NCI-H146 treated with DMSO at 0.1 percent for 48 hours (cell line): ENCODE data around the gene SLIT1.
"Not testable (repeated sequence)": the region's sequence is repeated elsewhere in the genome, so short reads cannot be mapped to it uniquely, and the experiment has no call there.

Source experiments
- DNase-seq: peaks from one replicate; lab custom pipeline; 2025; ENCODE audit not compliant: unreplicated experiment; lab: John Stamatoyannopoulos, UW

Gene SLIT1

DNA sequence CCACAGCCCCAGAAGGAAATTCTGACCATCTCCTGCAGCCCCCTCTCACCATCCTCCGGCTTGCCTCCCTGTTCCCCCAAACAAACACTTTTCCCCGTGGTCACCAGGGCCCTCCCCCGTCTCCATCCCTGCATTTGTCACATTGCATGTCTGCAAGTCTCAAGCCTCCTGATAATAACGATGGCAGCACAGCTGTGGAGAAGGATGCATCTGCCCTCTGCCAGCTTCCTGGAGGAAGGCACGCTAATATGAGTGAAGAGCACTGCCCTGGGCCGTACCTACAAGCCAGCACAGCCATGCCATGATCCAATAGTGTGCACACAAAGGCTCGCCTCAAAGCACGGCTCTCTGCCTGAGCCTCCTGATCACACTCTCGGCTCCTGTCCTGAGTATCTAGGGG lies 98.5 kb downstream of the SLIT1 start:
- DNase-seq: peak; percentile 33

DNA sequence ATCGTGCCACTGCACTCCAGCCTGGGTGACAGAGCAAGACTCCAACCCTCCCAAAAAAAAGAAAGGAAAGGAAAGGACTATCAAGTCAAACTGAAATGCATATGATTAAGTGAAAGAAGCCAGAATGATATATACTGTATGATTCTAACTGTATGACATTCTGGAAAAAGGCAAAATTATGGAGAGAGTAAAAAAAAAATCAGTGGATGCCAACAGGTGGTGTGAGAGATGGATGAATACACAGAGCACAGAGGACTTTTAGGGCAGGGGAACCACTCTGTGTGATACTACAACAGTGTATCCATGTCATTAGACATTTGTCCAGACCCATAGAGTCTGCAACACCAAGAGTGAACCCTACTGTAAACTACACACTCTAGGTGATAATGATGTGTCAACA lies 99.2 kb downstream of the SLIT1 start:
- DNase-seq: peak; percentile 84

DNA sequence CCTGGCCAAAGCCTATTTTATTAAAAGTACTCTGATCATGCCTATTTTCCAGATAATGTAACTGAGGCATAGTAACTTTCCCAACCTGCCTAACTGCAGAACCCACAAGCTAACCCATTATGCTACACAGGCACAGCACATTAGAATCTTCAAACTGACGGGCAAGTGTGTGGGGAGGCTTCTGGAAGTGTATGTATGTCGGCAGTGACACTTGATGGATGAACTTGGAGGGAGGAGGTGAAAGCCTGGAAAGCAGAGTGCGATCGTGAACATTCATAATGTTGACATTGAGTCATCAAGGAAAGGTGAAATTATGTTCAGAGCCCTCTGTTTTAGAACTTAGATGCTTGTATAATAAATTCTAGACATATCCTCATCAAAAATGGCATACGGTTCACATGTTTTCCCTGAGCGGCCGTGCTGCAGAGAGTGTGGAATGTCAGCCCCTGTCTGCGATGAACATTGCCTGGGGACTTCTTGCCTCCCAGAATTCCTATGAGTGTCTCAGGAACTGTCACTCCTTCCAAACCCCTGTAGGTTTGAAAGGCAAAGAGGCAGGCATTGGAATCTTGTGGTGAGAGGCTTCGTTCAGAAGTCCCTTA lies 102.4 kb downstream of the SLIT1 start:
- no peak for DNase-seq

- DNase-seq: not testable (repeated sequence)
These were observed 103.2 kb downstream of the SLIT1 start for GRCh38 chr10:97082575-97082974.

GRCh38 chr10:97081621-97082235 lies 104.0 kb downstream of the SLIT1 start:
- no peak for DNase-seq

- DNase-seq: no peak
These were observed 105.5 kb downstream of the SLIT1 start for GRCh38 chr10:97080051-97080776.

- DNase-seq: no peak
These were observed 106.3 kb downstream of the SLIT1 start for GRCh38 chr10:97079448-97079847.

DNA sequence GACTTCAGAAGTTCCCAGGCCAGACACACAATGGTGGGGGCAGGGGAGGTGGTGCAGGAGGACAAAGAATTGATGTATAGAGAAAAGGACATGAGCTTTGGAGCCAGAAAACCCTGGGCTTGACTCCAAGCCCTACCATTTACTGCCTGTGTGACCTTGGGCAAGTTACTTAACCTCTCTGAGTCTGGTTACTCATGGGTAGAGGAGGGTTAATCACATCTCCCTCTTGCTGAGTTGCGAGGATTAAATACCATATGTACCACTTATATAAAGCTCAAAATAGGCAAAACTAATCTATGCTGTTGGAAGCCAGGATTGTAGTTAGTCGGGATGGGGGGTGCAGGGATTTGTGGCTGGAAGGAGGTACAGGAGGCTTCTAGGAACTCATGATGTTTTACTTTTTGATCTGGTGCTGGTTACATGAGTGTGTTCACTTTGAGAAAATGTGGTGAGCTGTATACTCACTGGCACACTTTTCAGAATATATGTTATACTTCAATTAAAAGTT lies 106.8 kb downstream of the SLIT1 start:
- no peak for DNase-seq

DNA sequence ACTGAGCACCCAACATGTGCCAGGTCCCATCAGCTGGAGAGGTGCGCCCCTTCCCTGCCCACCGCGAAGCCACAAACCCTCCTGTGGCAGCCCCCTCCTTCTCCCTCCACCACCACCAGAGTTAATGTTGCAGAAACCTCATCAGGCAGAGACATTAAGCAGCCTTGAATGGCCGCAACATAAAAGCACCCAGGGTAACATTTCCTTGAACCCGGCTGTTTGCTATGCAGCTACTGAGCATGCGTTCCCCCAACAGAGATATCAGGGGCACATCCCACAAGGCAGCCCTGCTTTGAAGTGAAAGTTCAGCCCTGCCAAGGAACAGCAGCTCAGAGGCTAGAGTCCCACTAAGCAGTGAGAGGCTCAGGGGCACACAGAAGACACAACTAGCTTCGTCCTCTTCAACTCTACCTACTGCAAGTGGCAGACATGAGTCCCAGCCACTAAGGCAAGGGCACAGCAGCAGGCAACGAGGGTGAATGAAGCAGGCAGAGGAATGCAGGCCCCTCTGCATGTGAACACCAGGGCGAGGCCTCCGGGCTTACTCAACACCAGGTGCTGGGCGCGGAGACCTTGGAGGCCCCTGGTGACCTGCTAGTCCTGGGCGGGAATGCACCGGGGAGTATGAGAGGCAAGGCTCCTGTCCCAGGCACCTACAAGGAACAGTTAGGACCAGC lies 107.4 kb downstream of the SLIT1 start:
- DNase-seq: no peak

- DNase-seq: no peak
These were observed 109.0 kb downstream of the SLIT1 start for GRCh38 chr10:97076781-97077180.

DNA sequence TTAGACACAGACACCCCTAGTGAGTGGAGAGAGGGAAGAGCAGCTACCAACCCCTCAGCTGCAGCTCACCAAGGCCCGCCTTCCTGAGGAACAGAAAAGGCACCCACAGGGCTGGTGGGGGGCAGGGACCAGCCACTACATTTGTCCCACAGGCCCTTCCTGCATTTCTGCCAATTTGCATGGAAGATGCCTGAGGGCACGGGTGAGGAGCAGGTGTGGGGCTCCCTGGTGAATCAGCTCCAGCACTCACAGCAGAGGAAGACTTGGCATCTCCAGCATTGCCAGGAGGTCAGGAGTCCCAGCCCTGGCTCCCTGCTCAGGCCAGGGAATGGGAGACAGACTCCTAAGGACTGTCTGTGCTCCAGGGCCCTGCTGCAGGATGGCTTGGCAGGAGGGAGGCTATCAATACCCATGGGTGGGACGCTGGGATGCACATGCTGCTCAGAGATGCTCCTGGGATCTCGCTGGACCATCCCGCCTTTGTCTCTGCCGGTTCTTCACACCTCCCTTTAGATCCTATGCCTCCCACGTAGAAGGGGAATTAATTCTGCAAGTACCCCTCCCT lies 109.7 kb downstream of the SLIT1 start:
- DNase-seq: peak; percentile 40

DNA sequence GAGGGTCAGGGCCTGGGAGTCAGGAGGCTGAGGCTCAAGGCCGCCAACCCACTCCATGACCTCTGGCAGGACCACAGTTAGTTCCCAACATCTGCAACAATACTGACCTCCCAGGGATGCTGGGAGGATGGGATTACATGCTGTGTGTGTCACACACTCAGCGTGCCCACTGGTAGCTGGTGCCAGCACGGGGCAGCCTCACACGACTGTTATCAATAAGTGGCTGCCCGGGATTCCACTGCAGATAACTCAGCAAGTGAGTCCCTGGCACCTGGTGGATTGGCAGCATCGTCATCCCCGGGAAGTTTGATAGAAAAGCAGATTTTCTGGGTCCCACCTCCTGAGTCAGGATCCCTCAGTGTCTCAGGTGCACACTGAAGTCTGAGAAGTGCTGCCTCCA lies 110.3 kb downstream of the SLIT1 start:
- DNase-seq: no peak

DNA sequence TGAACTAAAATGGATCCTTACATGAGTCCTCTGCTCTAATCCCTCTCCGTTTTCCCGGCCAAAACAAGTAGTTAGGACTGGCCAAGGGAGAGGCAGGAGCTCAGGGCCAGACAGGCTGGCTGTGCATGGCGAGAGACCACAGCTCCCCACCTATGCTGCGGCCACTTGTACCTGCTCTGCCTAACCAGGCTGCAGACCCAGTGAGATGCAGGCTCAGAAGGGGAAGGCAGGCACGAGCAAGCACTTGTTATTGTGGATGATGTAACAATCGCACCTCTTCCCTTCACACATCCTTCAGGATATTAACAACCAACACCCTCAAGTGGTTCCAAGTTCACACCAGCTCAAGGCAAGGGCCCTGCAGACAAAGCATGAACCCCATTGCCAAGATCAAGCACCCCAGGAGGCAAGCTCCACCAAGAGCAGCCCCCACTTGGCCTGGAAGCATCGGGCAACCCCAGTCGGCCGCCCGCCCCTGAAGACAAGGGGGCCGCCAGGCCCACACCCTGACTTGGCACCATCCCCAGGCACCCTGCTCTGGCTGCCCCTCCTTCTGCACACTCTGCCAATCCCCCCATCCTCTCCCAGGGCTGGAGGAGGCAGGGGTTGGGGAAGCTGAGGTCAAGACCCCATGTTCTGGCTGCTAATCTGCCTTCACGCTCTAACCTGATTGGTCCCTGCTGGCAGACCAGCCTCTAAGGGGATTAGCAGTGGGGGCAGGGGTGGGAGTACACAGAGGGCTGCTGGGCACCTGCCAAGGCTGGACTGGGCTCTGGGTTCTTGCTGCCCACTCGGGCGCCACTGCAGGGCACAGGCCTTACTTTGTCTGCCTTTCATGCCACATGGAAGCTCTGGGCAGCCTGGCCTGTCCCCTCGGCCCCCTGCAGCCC lies 111.3 kb downstream of the SLIT1 start:
- no peak for DNase-seq

- DNase-seq: peak; percentile 44
These were observed 112.7 kb downstream of the SLIT1 start for GRCh38 chr10:97072851-97073665.

DNA sequence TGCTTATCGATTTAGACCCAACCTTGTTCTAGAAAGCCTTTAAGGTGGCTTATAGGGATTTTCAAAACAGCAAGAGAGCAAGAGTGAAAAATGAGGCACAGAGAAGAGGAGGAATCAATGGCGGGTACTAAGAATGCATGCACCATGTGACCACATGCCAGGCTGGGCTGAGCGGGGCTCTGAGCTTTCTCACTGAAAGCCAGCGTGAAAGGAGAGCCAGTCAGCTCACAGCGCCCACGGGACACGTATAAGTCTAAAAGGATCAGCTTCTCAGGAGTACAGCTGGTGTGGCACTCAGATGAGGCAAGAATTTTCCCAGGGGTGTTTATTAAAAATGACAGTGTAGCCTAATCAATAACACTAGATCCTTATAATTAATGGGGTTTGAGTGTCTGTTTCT lies 114.3 kb downstream of the SLIT1 start:
- no peak for DNase-seq

- no peak for DNase-seq
These were observed 116.0 kb downstream of the SLIT1 start for GRCh38 chr10:97069576-97070362.

DNA sequence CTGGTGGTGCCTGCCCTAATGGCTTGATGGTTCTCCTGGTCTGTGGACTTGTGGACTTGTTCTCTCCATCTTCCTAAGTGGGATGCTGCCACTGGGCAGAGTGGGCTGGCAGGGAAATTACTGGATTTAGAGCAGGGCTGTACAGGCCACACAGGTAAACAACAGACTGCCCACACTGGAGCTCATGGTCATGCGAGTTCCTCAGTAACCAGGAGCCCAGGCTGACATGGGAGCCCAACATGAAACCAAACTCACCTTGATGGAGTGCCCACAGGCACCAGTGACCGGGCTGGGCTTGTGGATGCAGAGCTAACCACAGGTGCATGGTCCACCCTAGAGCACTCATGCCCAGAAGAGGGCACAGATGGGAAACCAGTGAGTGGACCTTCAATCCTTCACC lies 116.7 kb downstream of the SLIT1 start:
- no peak for DNase-seq

GRCh38 chr10:97067716-97068391 lies 117.9 kb downstream of the SLIT1 start:
- DNase-seq: no peak
